GM15510 (cell line): ENCODE measurements around the gene RNF113B.

Experiments used
- POLR2A ChIP-seq: IDR thresholded peaks from 3 replicates; pipeline ENCODE4 v1.6.1; 2011; ENCODE audit warnings: borderline replicate concordance; ENCODE audit not compliant: insufficient read length; ENCODE audit errors: extremely low read depth

RNF113B gene

DNA sequence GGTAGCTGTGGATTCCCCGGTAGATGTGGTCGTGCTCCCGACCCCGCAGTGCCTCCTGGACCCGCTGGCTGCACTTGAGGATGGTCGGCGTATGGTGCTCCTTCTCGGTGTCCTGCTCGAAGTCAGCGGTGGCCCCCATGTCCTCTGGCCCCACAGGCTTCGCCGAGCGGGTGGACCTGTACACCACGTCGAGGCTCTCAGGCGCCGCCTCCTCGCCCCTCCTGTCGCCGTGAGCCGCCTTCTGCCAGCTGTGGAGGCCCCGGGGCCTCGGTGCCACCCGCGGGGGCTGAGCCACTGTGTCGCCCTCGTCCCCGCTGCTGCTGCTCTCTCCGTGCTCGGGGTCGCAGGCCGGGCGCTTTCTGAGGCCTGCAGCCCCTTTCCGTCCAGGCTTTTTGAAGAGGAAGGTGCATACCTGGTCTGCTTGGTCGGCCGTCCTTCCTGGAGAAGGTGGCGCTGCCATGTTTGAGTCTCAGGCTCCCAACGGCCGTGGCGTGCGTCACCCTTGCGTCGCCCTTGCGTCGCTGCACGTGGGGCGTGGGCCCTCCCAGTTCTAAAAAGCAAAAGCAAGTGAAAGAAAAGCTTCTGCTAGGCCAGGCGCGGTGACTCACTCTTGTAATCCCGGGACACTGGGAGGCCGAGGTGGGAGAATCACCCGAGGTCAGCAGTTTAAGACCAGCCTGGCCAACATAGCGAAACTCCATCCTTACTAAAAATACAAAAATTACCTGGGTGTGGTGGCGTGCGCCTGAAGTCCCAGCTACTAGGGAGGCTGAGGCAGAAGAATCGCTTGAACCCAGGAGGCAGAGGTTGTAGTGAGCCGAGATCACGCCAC is at the start of gene RNF113B:
Gene RNF113B (minus strand): TSS at position 493 of the 832 bp plus-strand sequence. CDS start 33 bp downstream, at position 460.
- TF ChIP-seq POLR2A = no peak

DNA sequence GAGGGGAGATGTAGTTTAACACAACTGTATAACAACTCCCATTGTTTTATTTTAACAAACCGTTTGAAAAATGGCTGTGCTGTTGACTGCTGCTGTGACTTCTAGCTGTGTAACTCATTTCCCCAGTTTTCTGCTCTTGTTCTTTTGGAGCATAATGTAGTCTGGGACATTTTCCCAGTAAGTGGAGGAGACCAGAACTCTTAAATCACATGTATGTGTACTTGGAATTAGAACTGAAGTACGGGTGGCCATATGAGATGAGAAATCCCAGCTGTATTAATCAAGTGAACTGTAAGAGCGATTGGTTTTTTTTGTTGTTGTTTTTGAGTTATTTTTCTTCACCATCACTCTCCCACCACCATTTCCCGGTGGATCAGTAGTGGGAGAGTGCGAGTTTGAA is 49.4 kb upstream of the RNF113B start:
- TF ChIP-seq POLR2A = no peak

DNA sequence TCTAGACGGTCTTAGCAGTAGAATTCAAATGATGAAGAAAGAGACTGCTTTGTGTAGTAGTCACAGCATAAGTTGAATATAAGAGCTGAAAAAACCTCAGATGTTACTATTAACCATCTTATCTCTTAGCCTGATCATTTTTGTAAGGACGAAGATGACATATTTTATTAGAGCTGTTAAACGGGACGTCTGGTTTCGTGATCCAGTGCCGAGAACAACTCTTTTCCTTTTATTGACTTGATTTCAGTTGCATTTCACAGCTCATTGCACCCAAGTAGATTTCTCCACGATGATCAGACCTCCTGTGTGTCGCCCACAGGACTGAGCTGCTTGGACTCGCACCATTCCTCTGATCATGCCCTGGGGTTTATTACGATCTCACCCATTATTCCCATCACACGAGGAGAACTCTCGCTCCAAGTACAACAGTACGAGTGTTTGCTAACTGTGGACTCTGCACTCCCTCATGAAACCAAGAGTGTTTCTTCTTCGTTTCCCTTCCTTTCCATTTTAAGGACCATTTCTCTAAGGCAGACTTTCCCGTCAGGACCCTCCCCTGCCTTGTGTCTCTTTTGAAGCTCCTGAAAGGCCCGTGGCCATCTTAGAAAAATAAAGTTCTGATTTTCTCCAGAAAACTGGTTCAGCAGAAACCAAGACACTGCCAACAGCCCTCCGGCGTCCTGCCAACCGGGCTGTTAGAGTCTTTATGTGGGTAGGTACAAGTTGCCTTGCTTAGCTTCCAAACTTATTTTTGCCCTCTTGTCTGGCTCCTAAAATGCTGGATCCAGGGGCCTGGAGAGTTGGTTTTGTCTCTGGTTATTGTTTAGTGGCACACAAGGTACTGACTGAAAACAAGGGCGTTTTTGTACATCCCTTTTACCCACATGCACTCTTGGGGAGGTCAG is 48.2 kb upstream of the RNF113B start:
- TF ChIP-seq POLR2A = no peak

DNA sequence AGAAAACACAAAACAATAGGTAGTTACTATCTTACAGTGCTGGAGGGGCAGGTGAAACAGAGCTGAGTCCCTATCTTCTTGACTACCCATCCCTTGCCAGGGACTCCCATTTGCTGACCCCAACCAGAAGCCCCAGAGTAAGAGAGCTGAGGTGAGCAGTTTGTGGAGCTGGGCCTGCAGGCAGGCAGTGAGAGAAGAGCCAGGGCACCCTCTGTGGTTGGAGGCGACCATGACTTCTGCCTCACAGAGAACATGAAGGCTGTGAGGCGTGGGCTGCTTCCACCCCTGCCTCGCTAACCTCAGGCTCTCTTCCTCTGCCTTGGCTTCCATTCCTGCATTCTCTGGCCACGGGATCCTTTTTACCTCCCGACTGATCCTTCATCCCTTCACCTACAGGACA is 47.5 kb upstream of the RNF113B start:
- TF ChIP-seq POLR2A = no peak

DNA sequence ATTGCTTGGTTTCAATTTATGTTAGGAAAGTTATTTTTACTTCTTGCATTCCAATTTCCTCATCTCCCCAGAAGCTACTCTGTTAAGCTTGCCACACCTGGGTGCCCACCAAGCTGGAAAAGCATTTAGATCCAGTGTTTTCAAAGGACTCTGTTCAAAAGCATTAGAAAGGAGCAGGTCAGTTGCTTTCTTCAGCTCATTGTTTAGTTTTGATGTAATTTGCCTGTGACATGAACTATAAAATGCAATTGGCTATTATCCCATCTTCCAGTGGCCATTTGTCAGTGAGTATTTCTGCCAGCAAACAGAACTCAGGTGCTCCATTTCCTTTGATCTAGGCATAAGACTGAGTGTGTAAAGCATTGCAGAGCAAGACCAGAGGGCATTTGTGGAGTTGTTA is 46.7 kb upstream of the RNF113B start:
- TF ChIP-seq POLR2A = no peak

DNA sequence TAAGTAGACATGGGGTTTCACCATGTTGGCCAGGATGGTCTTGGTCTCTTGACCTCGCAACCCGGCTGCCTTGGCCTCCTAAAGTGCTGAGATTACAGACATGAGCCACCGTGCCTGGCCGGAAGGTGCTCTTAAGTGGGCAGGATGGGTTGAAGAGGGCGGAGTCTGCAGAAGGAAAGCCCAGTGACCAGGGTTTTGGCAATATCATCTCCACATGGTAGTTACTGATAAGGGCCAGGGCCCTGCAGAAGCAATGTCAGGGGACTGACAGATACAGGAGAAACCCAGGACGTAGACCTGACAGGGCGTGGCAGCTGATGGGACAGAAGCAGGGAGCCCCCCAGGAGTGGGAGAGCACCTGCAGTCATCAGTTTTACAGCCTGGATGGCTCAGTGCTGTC is 45.7 kb upstream of the RNF113B start:
- TF ChIP-seq POLR2A = no peak

DNA sequence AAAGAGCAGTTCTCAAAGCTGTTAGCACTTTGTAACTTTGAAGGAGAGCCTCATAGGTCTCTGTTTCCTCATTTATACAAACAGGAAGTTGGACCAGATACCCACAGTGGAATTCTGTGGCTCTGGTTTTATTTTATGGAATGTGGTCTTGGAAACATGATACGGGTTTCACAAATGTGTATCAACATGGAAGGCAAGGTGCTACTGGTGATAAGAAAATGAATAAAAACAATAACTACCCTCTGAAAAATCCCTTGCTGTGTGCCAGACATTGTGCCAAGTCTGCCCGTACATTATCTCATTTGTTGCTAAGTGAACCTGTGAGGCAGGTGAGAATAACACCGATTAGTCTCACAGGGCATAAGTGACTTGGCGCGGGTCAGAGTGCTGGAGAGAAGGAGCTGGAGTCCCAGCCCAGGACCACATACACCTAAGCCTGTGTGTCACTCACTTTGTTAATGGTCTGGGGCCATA is 45.0 kb upstream of the RNF113B start:
- TF ChIP-seq POLR2A = no peak

DNA sequence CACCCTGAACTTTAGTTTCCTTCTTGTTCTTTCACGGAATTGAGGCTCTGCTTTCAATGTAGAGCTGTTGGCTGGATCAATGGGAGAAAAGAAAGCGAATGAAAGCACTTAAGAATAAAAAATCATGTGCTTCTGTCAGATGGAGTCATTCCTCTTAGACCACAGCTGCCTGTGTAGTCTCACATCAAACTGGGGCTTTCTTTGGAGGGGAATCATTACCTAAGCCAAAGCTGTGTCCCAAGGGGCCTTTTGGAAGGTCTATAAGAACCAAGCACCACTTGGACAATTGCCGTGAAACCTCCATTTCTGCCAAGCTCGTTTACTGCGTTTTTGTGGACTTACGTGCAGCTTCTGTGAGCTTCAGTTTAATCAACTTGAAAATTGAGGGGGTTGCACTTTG is 44.2 kb upstream of the RNF113B start:
- no peak for TF ChIP-seq POLR2A

DNA sequence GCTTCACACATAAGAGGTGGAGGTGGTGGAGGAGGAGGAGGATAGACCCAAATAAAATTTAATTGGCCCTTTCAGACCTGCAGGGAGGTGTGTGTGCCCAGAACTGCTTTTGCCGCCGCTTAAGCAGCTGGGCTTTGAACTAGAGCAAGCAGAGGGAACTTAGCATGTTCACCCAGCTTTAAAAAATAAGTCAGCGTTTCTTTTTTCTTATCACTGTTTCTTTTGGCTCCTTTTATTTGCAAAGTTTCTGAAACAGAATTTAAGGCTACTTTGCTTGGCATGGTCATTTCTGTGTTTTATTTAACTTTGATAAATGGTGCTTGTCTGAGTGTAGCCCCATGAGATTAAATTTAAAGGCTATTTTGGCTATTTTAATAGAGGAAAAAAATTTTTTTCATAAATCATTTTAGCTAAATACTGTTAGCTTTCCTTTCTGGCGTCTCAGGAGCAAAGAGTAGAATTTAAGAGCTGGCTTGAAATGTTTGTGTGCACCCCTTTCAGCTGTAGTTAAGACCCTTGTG is 43.3 kb upstream of the RNF113B start:
- TF ChIP-seq POLR2A = no peak

DNA sequence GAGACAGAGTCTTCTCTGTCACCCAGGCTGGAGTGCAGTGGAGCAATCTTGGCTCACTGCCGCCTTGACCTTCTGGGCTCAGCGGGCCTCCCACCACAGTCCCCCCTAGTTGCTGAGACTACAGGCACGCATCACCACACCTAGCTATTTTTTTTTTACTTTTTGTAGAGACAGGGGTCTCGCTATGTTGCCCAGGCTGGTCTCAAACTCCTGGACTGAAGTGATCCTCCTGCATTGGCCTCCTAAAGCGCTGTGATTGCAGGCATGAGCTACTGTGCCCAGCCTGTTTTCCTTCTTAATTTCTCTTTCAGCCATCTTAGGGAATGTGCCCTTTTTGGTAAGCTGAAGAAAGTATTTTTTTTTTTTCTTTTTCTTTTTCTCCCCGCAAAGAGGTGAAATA is 42.6 kb upstream of the RNF113B start:
- TF ChIP-seq POLR2A = no peak

DNA sequence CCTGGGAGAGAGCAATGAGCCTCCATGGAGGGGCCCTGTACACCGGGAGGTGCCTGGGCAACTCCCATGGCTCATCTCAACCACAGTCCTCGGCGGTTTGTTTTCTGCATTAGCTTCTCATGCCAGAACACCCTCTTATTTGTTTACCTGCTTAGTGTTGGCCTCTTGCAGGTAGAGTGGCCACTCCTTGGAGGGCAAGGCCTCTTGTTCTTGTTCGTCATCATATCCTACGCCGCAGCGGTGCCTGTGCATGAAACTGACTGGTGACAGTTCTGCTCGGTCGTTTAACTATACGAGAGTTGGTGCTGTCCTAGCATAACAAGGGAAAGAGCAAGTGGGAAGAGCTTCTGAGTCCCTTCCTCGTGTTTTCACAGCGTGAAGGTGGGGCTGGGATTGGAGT is 40.5 kb upstream of the RNF113B start:
- no peak for TF ChIP-seq POLR2A

DNA sequence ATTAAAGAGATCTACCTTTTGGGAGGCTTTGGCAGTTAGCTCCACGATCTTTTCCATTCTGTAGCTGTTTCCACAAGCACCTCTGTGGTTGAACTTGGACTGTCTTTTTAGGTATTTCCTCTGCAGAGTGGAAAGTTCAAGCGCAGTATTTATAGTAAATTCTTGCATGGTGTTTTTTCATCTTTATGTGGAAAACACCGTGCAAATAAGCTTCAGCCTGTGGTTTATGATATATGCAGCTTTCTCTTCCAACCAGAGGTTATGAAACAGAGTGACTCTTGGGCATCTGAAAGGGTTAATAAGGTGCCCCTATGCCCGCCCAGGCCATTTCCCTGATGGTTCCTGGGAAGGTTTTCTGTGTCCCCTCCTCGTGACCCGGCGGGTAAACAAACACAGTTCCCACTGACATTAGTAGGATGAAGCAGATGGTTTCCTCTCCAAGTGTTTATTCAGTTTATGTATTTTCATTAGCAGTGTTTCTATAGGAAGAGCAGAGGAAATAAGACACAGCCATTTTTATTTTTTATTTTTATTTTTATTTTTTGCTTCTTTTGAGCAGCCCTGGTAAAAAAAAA is 39.7 kb upstream of the RNF113B start:
- TF ChIP-seq POLR2A = no peak

DNA sequence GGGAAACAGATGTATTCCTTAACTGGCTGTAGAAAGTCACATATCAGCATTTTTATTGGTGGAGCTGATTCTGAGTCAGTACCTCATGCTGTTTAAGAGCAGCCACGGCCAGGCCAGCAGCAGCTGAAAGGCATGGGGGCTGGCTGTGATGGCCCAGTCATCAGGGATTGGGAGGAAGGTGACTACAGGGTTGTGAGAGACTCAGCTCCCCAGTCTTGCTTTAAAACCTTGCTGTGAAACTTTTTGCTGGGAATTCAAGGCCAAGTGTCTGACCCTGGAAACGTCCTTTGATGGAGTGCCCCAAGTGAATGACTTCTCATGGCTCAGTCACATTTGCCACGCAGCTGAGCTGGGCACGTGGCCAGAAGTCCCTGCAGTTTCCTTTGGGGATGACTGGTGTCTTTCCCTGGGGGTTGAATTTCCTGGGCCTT is 39.1 kb upstream of the RNF113B start:
- no peak for TF ChIP-seq POLR2A

DNA sequence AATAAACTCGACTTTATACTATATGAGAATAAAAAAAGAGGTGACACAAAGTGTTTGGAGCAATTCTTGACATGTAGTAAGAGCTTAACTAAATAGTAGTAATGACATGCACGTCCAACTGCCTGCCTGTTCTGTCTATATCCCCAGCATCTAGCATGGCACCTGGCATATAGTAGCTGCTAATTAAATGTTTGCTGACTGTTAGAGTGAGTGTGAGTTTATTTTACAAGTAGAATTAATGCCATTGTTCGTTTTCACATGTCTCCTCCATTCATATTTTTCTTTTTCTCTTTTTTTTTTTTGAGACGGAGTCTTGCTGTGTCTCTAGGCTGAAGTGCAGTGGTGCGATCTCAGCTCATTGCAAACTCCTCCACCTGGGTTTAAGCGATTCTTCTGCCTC is 38.4 kb upstream of the RNF113B start:
- no peak for TF ChIP-seq POLR2A

DNA sequence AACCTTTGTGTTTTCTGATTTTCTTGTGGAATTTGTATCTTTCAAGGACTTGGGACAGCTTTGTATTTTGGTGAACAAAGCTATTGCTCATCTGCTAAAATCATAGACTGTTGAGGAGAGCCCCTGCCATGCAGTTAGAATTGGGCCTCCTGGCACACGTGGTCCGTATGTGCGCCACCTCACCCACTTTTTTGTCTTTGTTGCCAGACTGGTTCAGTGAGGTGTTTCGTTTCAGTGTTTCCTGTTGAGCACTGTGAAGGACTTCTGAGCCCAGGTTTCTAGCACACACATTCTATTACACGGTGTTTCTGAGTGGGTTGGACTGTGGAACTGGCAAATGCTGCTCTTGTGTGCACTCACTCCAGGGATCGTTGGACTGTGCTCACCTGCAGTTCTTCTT is 37.6 kb upstream of the RNF113B start:
- TF ChIP-seq POLR2A = no peak
